Neural cell (in vitro differentiated cells): ENCODE results near the gene SOHLH1.

Experiments
- CTCF ChIP-seq: fragments of 450-650 bp; IDR thresholded peaks from 2 replicates; pipeline ENCODE4 v1.5.1; 2014; ENCODE audit warnings: antibody characterized with exemption, mild to moderate bottlenecking, moderate library complexity; ENCODE audit not compliant: poor library complexity, severe bottlenecking
- EP300 ChIP-seq: fragments of 450-650 bp; conservative IDR thresholded peaks from 2 replicates; pipeline ENCODE4 v1.6.1; 2014; ENCODE audit warnings: antibody characterized with exemption, mild to moderate bottlenecking, moderate library complexity; ENCODE audit not compliant: poor library complexity, severe bottlenecking
- EZH2 ChIP-seq: fragments of 200-600, 300-800 bp; shearing (Covaris generic), sonication (generic); IDR thresholded peaks from 2 replicates; pipeline ENCODE4 v1.6.1; 2014; ENCODE audit warnings: antibody characterized with exemption, low read length, borderline replicate concordance, mild to moderate bottlenecking; ENCODE audit not compliant: insufficient read depth, poor library complexity, severe bottlenecking
- POLR2AphosphoS5 ChIP-seq: IDR thresholded peaks from 2 replicates; pipeline ENCODE4 v1.6.1; 2012

GRCh38 chr9:135665795-135666189 is 33.5 kb downstream of the SOHLH1 start:
- no peak for TF ChIP-seq CTCF
- no peak for TF ChIP-seq EZH2
- no peak for TF ChIP-seq POLR2AphosphoS5
- TF ChIP-seq EP300, result no peak
